SK-N-MC (cell line): ENCODE data around the gene PLPPR1.
"Not testable (repeated sequence)": the region's sequence is repeated elsewhere in the genome, so short reads cannot be mapped to it uniquely, and the experiment has no call there.

Experiments
- DNase-seq: peaks from one replicate; pipeline ENCODE4 v3.0.0-alpha.2; 2011; ENCODE audit warnings: low read depth, low spot score
- H3K27ac ChIP-seq: fragments of 200-600 bp; sonication (generic); 2 replicates; pipeline ENCODE4 v1.5.1; 2016; ENCODE audit warnings: mixed run types
- H3K36me3 ChIP-seq: fragments of 200-600 bp; sonication (generic); 2 replicates; pipeline ENCODE4 v1.6.1; 2017; ENCODE audit warnings: antibody characterized with exemption, low read length, mixed read lengths; ENCODE audit not compliant: insufficient read depth
- H3K4me3 ChIP-seq: fragments of 200-600 bp; sonication (generic); 2 replicates; pipeline ENCODE4 v1.5.1; 2016
- H3K9ac ChIP-seq: fragments of 200-600 bp; sonication (generic); 2 replicates; pipeline ENCODE4 v1.8.0; 2017; ENCODE audit warnings: mixed run types, mixed read lengths; ENCODE audit not compliant: insufficient read length
- H3K9me3 ChIP-seq: fragments of 200-600 bp; sonication (generic); 2 replicates; pipeline ENCODE4 v1.6.1; 2017; ENCODE audit warnings: low read depth, mild to moderate bottlenecking, antibody characterized with exemption, low read length, moderate library complexity, mixed read lengths
- EZH2 ChIP-seq: fragments of 200-600 bp; sonication (generic); IDR thresholded peaks from one replicate; pipeline ENCODE4 v1.6.1; 2017; ENCODE audit warnings: antibody characterized with exemption
- FOXP2 ChIP-seq: optimal IDR thresholded peaks from 2 replicates; pipeline ENCODE3; 2011; ENCODE audit warnings: mild to moderate bottlenecking, moderate library complexity; ENCODE audit not compliant: insufficient read depth; ENCODE audit errors: extremely low read length, control extremely low read depth
- POLR2AphosphoS5 ChIP-seq: IDR thresholded peaks from 2 replicates; pipeline ENCODE4 v1.6.1; 2012; ENCODE audit warnings: mild to moderate bottlenecking, low read depth, low read length, borderline replicate concordance

PLPPR1 gene

GRCh38 chr9:101121836-101122399, 93.4 kb downstream of the PLPPR1 start:
- no peak overlapping the region for H3K9ac ChIP-seq
- H3K4me3 ChIP-seq, result no peak overlapping the region
- no peak for DNase-seq
- no peaks in the 10 kb centered on the region for H3K9me3 ChIP-seq
- TF ChIP-seq EZH2, result no peak
- no peak for TF ChIP-seq FOXP2
- no peak for TF ChIP-seq POLR2AphosphoS5
- H3K36me3 ChIP-seq, result no peaks in the 10 kb centered on the region
- no peak overlapping the region for H3K27ac ChIP-seq

- Histone ChIP-seq H3K9me3 (no peaks in the 10 kb centered on the region), H3K4me3 (no peak overlapping the region), H3K27ac (no peak overlapping the region), H3K36me3 (no peaks in the 10 kb centered on the region), H3K9ac (no peak overlapping the region)
- no peak for DNase-seq
- TF ChIP-seq EZH2 (no peak), FOXP2 (no peak), POLR2AphosphoS5 (no peak)
Measured at GRCh38 chr9:101126556-101126955, 98.0 kb downstream of the PLPPR1 start.

GRCh38 chr9:101127369-101127768, 98.8 kb downstream of the PLPPR1 start:
- H3K9me3 ChIP-seq, H3K27ac ChIP-seq, H3K4me3 ChIP-seq, DNase-seq, H3K9ac ChIP-seq, H3K36me3 ChIP-seq: not testable (repeated sequence)

GRCh38 chr9:101128623-101129022, 100.1 kb downstream of the PLPPR1 start:
- Histone ChIP-seq H3K27ac (no peak overlapping the region), H3K9ac (no peak overlapping the region), H3K4me3 (no peak overlapping the region), H3K36me3 (no peaks in the 10 kb centered on the region), H3K9me3 (no peaks in the 10 kb centered on the region)
- no peak for DNase-seq
- TF ChIP-seq EZH2 (no peak), POLR2AphosphoS5 (no peak), FOXP2 (no peak)

DNA sequence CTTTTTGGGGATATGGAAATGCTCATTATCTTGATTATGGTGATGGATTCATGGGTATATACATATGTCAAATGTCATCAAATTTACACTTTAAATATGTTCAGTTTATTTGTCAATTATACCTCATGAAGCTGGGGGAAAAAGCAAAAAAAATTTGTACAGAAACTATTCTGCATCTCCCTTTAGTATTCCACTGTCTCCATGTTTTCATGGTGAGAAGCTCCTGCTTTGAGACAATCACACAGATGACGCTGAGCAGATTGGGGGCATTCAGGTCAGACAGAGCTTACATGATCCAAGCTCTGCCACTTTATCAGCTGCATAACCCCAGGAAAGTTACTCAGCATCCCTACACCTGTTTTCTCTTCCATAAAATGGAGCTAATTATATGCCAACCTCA, 101.5 kb downstream of the PLPPR1 start:
- no peak overlapping the region for H3K4me3 ChIP-seq
- H3K9me3 ChIP-seq, result no peaks in the 10 kb centered on the region
- no peak overlapping the region for H3K9ac ChIP-seq
- DNase-seq, result no peak
- TF ChIP-seq FOXP2, result no peak
- TF ChIP-seq EZH2, result no peak
- TF ChIP-seq POLR2AphosphoS5, result no peak
- no peaks in the 10 kb centered on the region for H3K36me3 ChIP-seq
- H3K27ac ChIP-seq, result no peak overlapping the region

DNA sequence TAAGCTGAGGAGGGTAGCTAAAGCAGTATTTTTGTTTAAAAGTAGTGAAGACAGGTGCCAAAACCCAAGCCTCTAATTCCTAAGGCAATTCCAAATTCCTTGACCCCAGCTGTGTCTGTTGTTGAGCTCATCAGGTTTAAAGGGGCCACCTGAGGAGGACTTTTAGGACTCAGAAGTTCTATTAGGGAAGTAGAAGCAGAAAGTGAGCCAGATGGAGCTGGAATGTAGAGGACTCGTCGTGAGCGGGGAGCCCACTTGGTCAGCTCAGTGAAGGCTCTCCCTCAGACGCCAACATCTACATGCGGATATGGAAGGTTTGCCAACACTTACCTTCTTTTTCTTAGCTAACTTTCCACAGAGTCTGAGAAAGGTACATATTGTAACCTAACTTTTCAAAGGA, 102.8 kb downstream of the PLPPR1 start:
- no peak for DNase-seq
- H3K27ac ChIP-seq, result no peak overlapping the region
- H3K9ac ChIP-seq, result no peak overlapping the region
- no peaks in the 10 kb centered on the region for H3K36me3 ChIP-seq
- no peaks in the 10 kb centered on the region for H3K9me3 ChIP-seq
- TF ChIP-seq FOXP2 (no peak), EZH2 (no peak), POLR2AphosphoS5 (no peak)
- H3K4me3 ChIP-seq, result no peak overlapping the region

DNA sequence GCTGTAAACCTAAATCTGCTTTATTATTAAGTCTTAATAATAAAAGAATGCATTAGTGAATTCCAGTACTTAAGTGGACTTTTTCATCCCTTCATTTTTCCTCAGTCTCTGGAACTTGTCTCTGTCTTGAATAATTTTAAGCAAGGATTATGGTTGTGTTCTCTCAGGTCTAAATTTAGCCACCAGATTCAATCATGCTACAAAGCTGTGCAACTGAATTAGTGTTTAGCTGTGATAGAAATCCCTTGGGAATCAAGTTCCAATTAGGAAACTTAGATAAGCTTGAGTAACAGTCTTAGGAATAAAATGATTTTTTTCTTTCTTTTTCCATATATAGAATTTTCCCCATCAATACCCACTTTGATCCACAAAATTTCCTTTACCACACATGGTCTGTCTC, 104.3 kb downstream of the PLPPR1 start:
- no peak overlapping the region for H3K27ac ChIP-seq
- H3K4me3 ChIP-seq, result no peak overlapping the region
- no peak for TF ChIP-seq POLR2AphosphoS5
- TF ChIP-seq FOXP2, result no peak
- no peak for TF ChIP-seq EZH2
- H3K36me3 ChIP-seq, result no peaks in the 10 kb centered on the region
- H3K9me3 ChIP-seq, result no peaks in the 10 kb centered on the region
- H3K9ac ChIP-seq, result no peak overlapping the region
- DNase-seq, result no peak

GRCh38 chr9:101138509-101138908, 110.0 kb downstream of the PLPPR1 start:
- no peaks in the 10 kb centered on the region for H3K36me3 ChIP-seq
- H3K4me3 ChIP-seq, result no peak overlapping the region
- no peak overlapping the region for H3K9ac ChIP-seq
- DNase-seq, result no peak
- no peaks in the 10 kb centered on the region for H3K9me3 ChIP-seq
- TF ChIP-seq EZH2, result no peak
- no peak for TF ChIP-seq POLR2AphosphoS5
- TF ChIP-seq FOXP2, result no peak
- no peak overlapping the region for H3K27ac ChIP-seq

DNA sequence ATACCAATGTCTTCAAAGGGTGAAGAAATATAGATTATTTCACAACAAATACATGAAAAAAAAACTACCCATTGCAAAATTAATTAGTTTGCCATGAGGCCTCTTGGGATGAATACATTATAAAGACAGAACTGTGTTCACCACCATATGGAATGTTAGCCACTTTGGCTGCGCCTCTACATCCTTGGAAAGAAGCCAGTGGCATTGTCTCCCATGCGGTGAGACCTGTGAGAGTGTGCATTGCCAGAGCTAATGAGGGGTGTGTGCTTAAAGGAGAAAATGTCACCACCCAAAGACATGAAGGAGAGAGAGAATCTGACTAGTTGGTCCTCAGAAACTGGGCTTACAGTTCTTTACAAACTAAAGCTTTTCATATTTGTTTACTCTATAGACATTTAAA, 110.6 kb downstream of the PLPPR1 start:
- H3K9ac ChIP-seq, result no peak overlapping the region
- H3K9me3 ChIP-seq, result no peaks in the 10 kb centered on the region
- H3K36me3 ChIP-seq, result no peaks in the 10 kb centered on the region
- H3K4me3 ChIP-seq, result no peak overlapping the region
- no peak for DNase-seq
- TF ChIP-seq EZH2 (no peak), POLR2AphosphoS5 (no peak), FOXP2 (no peak)
- H3K27ac ChIP-seq, result no peak overlapping the region

DNA sequence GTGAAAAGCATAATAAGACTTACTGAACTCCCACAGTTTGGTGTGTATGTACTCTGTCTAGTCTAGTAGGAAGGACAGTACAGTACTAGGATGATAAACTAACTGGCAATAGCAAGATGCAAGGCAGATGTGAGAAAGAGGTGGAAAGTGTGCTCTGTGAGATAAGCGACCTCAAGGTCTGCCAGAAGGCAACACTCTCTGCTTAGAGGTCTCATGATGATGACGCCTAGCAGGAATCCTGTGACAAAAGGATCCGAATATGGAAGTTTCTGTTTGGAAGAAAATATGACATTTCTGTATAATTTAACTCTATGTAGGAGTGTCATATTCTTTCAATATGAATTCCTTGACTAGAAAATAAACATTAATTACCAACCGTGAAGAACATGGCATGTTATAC, 112.2 kb downstream of the PLPPR1 start:
- DNase-seq, result no peak
- Histone ChIP-seq H3K9me3 (no peaks in the 10 kb centered on the region), H3K27ac (no peak overlapping the region), H3K4me3 (no peak overlapping the region), H3K36me3 (no peaks in the 10 kb centered on the region), H3K9ac (no peak overlapping the region)
- TF ChIP-seq POLR2AphosphoS5, result no peak
